ENCODE measurements around the gene LIMCH1.
"Not testable (repeated sequence)": the region's sequence is repeated elsewhere in the genome, so short reads cannot be mapped to it uniquely, and the experiment has no call there.

The LIMCH1 gene

GRCh38 chr4:41737491-41737890, 199.5 kb downstream of the LIMCH1 start:
- DNase-seq; in situ Hi-C loops (cut with MboI; ENCODE audit: low pct_unique_long_range_greater_than_20kb, low sequenced_read_pairs): not testable (repeated sequence)

DNA sequence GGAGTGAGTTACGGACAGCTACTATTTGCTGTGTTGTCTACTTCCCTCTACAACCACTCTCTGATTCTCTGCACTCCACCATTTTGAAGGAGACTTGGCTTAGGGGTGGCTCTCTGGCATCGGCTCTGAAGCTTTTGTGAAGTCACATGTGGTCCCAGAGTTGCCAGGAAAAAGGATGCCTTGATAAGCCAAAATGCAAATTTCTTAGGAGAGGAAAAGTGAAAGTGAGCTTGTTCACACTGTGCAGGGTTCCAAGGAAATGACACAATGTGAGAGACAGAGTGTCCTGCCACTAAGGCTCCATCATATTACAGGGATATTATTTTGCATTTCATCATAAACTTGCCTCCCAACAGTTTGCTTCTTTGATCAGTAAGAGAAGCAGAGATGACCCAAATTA, 203.4 kb downstream of the LIMCH1 start:
- no peak for DNase-seq
- in situ Hi-C loops (cut with MboI; ENCODE audit: low pct_unique_long_range_greater_than_20kb, low sequenced_read_pairs), result no loop called here

GRCh38 chr4:41744572-41745291, 206.8 kb downstream of the LIMCH1 start:
- no peak for DNase-seq
- in situ Hi-C loops (cut with MboI; ENCODE audit: low pct_unique_long_range_greater_than_20kb, low sequenced_read_pairs), result no loop called here

GRCh38 chr4:41745292-41746024, 207.5 kb downstream of the LIMCH1 start:
- DNase-seq, result no peak
- in situ Hi-C loops (cut with MboI; ENCODE audit: low pct_unique_long_range_greater_than_20kb, low sequenced_read_pairs), result no loop called here

- in situ Hi-C loops (cut with MboI; ENCODE audit: low pct_unique_long_range_greater_than_20kb, low sequenced_read_pairs), result no loop called here
- DNase-seq, result no peak
These were observed 208.1 kb downstream of the LIMCH1 start for GRCh38 chr4:41746025-41746439.

DNA sequence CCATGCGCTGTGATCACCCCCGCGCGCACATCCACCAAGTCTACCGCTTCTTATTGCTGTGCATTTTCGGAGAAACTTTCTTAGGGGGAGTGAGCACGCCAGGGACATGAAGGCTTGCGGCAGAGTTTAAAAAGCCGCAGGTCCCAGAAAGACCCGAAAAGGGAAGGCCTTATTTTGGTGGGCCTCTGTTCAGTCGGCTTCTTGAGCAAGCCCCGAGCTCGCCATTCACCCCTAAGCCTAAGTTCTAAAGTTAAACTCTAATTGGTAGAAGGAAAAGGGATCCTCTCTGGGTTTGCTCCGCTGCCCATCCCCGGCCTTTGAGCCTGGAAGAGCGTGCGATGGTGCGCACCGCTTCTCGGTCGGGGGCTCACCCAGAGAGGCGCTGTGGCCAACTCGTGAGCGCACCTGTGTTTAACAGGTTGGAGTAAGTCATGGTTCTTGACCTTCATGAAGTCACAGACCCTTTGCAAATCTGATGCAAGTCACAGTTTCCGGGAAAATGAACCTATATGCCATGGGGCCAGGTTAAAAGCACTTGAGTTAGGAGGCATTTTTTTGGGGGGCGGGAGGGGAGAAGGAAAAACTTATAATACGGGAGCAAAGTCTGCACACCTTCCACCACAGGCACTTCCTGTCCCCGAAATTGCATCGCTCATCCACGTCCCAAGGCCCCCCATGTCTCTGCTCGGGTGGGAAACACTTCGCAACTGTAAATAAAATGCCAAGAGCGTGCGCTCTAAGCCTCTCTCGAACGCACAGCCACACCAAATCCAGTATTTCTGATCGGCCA, 208.7 kb downstream of the LIMCH1 start:
- in situ Hi-C loops (cut with MboI; ENCODE audit: low pct_unique_long_range_greater_than_20kb, low sequenced_read_pairs), result no loop called here
- no peak for DNase-seq

DNA sequence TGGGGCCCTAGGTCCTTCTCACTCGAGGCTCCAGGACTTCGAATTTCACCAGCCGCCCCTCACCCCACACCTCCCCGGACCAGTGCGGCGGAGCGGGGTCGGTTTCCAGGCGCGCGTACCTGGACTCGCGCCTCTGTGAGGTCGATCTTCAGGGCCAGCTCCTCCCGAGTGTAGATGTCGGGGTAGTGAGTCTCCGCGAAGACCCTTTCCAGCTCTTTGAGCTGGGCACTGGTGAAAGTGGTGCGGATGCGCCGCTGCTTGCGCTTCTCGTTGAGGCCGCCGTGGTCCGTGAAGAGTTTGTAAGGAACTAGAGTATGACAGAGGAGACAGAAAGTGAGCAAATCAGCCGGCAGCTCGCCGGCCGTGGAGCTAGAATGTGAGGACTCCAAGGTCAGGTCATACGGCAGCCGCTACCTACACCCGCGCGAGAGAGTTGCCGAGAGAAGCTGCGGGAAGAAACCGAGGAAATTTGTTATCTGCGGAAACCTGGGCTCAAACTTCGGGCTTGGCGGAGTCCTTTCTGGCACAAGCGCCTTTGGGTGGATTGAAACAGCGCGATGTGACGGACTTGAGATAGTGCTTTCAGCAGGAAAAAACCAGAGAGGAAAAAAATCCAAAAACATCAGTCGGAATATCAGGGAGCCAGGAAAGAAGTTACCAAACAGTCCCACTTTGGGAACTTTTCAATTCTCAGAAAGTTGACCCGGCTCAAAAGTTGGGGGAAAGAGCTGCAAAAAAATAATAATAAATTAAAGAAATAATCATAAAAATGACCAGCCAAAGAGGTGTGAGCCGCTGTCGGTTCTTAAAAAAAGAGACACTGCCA, 209.5 kb downstream of the LIMCH1 start:
- DNase-seq, result no peak
- in situ Hi-C loops (cut with MboI; ENCODE audit: low pct_unique_long_range_greater_than_20kb, low sequenced_read_pairs), result no loop called here

DNA sequence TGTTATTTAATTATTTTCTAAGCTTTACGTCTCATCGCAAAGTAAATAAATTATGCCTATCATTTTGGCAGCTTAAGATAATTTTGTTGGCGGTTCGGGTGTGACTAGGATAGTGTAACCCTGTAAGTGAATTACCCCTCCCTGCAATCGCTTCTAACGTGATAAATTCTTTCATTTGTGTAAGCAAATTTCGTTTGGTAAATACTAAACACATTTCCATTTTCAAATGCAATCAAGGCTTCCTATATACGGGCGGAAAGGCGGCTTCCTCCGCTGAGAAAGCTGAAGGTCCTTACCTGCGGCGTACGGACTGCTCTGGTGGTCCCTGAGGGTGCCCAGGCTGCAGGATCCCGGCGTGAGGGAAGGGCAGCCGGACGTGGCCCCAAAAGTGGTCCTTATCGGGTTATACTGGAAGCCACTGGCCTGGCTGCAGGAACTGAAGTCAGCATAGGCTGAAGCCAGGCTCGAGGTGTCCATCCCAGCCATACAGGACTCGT, 210.2 kb downstream of the LIMCH1 start:
- in situ Hi-C loops (cut with MboI; ENCODE audit: low pct_unique_long_range_greater_than_20kb, low sequenced_read_pairs), result no loop called here
- no peak for DNase-seq

DNA sequence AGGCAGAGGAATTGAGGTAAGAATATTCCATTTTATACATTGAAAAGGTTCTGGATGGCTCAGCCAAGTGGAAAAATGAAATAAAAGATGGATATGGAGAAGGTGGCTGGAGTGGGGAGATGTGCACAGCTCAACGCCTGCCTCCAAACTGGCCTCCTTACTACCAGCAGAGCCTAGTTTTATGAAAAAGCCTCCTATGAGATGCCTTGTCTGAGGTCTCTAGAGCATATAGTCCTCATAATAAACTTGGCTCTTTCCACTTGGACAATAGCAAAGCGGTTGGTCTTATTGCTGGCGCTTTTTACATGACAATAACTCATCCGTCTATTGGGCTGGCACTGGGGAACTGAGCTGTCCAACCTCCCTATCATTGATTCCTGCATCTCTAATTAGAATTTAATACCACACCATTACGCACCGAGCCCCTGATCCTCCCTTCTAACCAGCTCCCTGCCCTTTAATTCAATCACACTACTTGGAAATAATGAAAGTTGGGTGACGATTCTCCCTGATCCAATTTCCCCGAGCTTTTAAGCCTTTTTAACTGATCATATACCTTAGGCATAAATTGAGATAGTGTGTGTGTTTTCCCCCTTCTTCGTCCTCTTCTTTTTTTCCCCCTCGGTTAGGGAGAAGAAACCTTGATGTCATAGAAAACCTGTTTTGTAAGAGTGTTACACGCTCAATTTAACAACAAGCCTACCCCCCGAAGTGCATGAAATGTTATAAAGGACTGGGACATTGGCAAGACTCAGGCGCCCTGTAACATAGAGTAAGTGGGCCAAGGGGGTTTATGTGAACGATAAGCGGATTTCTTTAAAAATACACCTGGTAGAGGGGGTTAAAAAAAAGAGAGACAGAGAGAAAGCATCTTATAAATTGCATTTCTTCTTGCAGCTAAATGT, 210.9 kb downstream of the LIMCH1 start, which contains the start of gene PHOX2B:
TSS of gene PHOX2B (minus strand) at position 155 of the 905 bp plus-strand sequence. CDS start at position 40, 115 bp downstream.
- no peak for DNase-seq
- in situ Hi-C loops (cut with MboI; ENCODE audit: low pct_unique_long_range_greater_than_20kb, low sequenced_read_pairs), result no loop called here

DNA sequence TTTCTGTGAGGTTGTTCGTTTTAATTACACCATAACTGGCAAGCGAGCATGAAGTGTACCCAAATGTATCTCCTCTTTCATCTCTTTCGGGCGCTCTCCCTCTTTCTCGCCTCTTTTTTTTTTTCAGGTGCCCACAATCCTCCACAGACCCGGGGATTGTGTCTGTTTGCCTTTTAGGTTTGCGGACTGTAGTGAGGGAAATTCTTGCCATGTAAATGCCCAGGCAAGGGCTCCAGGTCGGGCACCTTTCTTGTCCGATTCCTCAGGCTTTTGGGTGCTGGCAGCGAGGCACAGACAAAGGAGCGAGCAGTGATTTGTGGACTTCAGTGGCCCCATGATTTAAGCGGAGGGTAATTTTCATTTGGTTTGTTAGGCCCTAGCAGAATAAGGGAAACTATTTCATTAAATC, 211.7 kb downstream of the LIMCH1 start:
- DNase-seq, result no peak
- in situ Hi-C loops (cut with MboI; ENCODE audit: low pct_unique_long_range_greater_than_20kb, low sequenced_read_pairs), result no loop called here
